ENCODE measurements around the gene SNRPN.

- no peak for TF ChIP-seq CTCF (IDR thresholded peaks at IDR 0.05)
- no peak for TF ChIP-seq POLR2A (IDR thresholded peaks at IDR 0.05)
Measured at GRCh38 chr15:24971772-24972171, 17.0 kb downstream of the SNRPN start.
